GM12891 (cell line): ENCODE measurements around the gene S100A10.

Source experiments
- DNase-seq: peaks from one replicate; pipeline ENCODE4 v3.0.0; 2011; ENCODE audit warnings: low spot score; ENCODE audit not compliant: insufficient read length
- FAIRE-seq: peaks from 2 replicates; lab custom pipeline; 2011; peaks lifted over from hg19 to GRCh38; lab: Jason Lieb, UNC
- PAX5 ChIP-seq: IDR thresholded peaks from 2 replicates; pipeline ENCODE4 v1.6.1; 2011; ENCODE audit warnings: low read length, moderate library complexity, mild to moderate bottlenecking; ENCODE audit not compliant: insufficient read depth, severe bottlenecking
- POLR2A ChIP-seq: IDR thresholded peaks from 2 replicates; pipeline ENCODE4 v1.6.1; 2011; ENCODE audit warnings: low read depth, low read length, control low read depth
- POLR2AphosphoS5 ChIP-seq: IDR thresholded peaks from 2 replicates; pipeline ENCODE4 v1.6.1; 2011; ENCODE audit warnings: low read depth, low read length, control low read depth
- POU2F2 ChIP-seq: IDR thresholded peaks from 2 replicates; pipeline ENCODE4 v1.6.1; 2011; ENCODE audit warnings: low read depth, mild to moderate bottlenecking, control low read depth, low read length, moderate library complexity
- SPI1 ChIP-seq: IDR thresholded peaks from 2 replicates; pipeline ENCODE4 v1.6.1; 2011; ENCODE audit warnings: low read depth, low read length, control low read depth
- TAF1 ChIP-seq: IDR thresholded peaks from 2 replicates; pipeline ENCODE4 v1.6.1; 2011; ENCODE audit warnings: low read depth, low read length, control low read depth

The S100A10 gene

GRCh38 chr1:151952811-151953210 lies 40.8 kb downstream of the S100A10 start:
- TF ChIP-seq POLR2A (no peak), TAF1 (no peak), POU2F2 (no peak), POLR2AphosphoS5 (no peak), PAX5 (no peak), SPI1 (no peak)
- DNase-seq (no peak), FAIRE-seq (no peak)

DNA sequence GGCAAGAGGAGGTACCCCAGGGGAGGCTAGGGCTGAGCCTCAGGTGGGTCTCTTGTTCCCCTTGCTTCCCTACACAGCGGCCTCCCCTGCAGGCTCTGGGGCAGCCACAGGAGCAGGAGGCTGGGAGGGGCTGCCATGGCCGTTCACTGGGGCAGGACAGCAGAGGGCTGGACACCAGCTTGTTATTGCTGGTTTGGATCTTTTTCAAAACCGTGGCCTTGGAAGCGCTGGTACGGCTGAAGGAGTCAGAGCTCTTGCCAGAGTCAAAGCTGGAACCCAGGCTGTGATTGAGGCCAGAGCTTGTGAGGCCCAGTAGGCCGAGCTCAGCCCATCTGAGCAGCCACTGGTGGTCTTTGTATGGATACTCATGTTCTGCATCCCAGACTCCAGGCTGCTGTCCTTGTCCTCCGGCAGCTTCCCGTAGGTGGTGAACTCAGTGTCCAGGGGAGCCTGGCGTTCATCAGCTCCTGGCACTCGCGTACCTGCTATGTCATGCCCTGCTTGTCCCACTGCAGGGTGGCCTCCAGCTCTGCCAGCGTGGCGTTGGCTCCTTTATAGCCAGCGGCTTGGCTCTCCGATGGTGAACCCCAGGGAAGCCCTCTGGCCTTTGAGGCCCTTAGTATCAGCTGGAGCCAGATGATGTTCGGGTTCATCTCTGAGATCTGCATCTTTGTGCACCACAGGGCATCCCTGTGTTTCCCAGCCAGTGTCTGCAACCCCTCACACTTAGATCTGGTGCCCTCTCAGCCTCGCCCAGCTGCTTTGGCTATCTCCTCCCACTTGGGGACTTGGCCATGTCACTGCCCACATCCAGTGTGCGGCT lies 44.1 kb downstream of the S100A10 start:
- TF ChIP-seq SPI1 (no peak), POLR2AphosphoS5 (no peak), PAX5 (no peak), TAF1 (no peak), POLR2A (no peak), POU2F2 (no peak)
- FAIRE-seq = no peak

GRCh38 chr1:151948506-151948905 lies 45.2 kb downstream of the S100A10 start:
- TF ChIP-seq PAX5 = no peak
- no peak for TF ChIP-seq TAF1
- no peak for TF ChIP-seq POLR2AphosphoS5
- TF ChIP-seq POLR2A = no peak
- TF ChIP-seq POU2F2 = no peak
- no peak for TF ChIP-seq SPI1
- DNase-seq (no peak), FAIRE-seq (no peak)

More for the DNA sequence above, 44.1 kb downstream of the S100A10 start:
- no peak for DNase-seq

- no peak for DNase-seq
- no peak for TF ChIP-seq POU2F2
- no peak for TF ChIP-seq POLR2A
- TF ChIP-seq PAX5 = no peak
- no peak for TF ChIP-seq TAF1
- no peak for FAIRE-seq
Measured at GRCh38 chr1:151947140-151947539, 46.5 kb downstream of the S100A10 start.

GRCh38 chr1:151945725-151946722 lies 47.6 kb downstream of the S100A10 start:
- no peak for FAIRE-seq
- no peak for TF ChIP-seq TAF1
- no peak for TF ChIP-seq POLR2A
- TF ChIP-seq POLR2AphosphoS5 = no peak
- TF ChIP-seq PAX5 = no peak
- TF ChIP-seq POU2F2 = no peak
- no peak for TF ChIP-seq SPI1
- no peak for DNase-seq

DNA sequence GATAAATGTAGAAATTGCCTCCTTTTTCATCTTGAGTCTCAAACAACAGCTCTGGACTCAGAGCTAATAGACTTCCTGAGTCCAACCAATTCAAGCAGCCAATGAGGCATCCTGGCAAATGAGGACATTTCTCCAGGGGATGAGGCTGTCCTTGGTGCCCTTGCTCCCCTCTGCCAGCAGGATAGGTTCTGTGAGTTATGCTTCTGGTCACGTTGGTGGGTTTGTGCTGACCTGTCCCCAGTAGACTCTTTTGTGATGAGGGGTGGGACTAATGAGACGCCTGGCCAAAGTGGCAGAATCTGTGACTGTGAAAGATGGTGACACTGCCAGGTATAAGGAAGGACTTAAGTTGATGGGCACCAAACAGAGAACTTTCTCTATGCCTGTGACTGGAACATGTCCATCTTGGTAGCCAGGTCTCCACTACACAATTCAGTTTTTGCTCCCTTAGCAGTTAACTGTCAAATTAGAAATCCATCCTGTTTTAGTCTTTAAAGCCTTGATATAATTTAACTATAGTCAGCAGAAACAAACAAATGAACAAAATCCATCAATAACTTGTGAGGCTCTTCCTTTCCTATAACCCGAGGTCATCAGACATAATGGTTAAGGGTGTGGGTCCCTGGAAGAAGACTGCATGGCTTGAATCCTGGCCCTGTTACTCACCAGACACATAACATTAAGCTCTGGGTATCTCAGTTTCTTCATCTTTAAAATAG lies 48.6 kb downstream of the S100A10 start:
- TF ChIP-seq POU2F2 (no peak), POLR2AphosphoS5 (no peak), PAX5 (no peak)
- no peak for DNase-seq
- no peak for FAIRE-seq

- FAIRE-seq (no peak), DNase-seq (no peak)
- TF ChIP-seq POU2F2 = no peak
- TF ChIP-seq TAF1 = no peak
- TF ChIP-seq PAX5 = no peak
- no peak for TF ChIP-seq SPI1
- no peak for TF ChIP-seq POLR2A
- TF ChIP-seq POLR2AphosphoS5 = no peak
Measured at GRCh38 chr1:151944126-151944856, 49.4 kb downstream of the S100A10 start.

DNA sequence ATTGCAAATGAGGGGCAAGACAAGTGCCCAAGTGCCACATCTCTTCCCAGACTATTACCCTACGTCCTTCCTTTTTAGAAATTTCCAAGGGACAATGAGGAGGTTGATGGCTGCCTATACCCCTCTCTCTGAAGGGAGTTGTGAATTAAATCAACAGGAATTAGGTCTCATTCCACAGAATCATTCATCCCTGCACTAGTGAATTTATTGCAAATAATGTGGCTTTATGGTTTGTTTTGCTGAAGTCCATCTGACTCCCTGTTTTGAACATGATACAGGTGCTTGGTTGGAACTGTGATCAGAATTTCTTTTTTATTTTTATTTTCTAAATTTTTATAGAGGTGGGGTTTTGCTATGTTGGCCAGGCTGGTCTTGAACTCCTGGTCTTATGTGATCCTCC lies 50.1 kb downstream of the S100A10 start:
- FAIRE-seq (no peak), DNase-seq (no peak)
- no peak for TF ChIP-seq TAF1
- TF ChIP-seq POLR2AphosphoS5 = no peak

DNA sequence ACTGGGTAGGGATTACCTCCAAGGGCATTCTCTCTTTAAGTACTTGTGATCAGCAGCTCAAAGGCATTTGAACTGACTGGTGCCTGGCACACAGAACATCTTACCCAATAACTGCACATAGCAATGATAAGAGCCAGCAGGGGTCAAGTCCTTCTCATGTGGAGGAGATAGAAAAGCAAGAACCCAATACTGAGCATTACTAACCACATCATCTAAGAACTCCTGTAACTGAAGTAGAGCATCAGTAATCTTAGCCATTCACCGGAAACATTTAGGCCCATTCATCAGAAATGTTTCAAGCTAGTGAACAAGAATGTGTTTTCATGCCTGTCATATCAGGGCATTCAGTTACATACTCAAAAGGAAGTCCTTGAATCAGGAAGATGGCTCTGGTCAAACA lies 50.8 kb downstream of the S100A10 start:
- no peak for DNase-seq
- TF ChIP-seq POLR2AphosphoS5 (no peak), SPI1 (no peak), PAX5 (no peak), POLR2A (no peak), POU2F2 (no peak), TAF1 (no peak)
- FAIRE-seq = no peak

- TF ChIP-seq POLR2AphosphoS5 (no peak), TAF1 (no peak), SPI1 (no peak)
- FAIRE-seq (no peak), DNase-seq (no peak)
Measured at GRCh38 chr1:151940541-151940940, 53.1 kb downstream of the S100A10 start.
